ENCODE results near the gene ORMDL1. TPM values are rescaled to one million over a fixed set of nuclear protein-coding genes. Genes with fewer than 3 reads are reported as not detected.

ORMDL1 gene
- total and polyA plus RNA-seq, 8 donors: 20.2 to 121 (median 27.7) TPM

- TF ChIP-seq CTCF (IDR thresholded peaks at IDR 0.05): no peak
- intact Hi-C loops (cut with DNase I): no loop called here
- no peak for ATAC-seq
Observed at GRCh38 chr2:189726849-189727248, 57.3 kb downstream of the ORMDL1 start.

GRCh38 chr2:189726271-189726670 lies 57.9 kb downstream of the ORMDL1 start:
- ATAC-seq (no peak), DNase-seq (no peak), FAIRE-seq (no peak)
- Histone ChIP-seq H3K4me3 (no peak overlapping the region), H3K9me3 (no peaks in the 10 kb centered on the region), H3K27me3 (no peaks in the 10 kb centered on the region), H3K27ac (no peak overlapping the region), H3K36me3 (no peaks in the 10 kb centered on the region), H3K4me1 (no peaks in the 10 kb centered on the region)
- 88 to 90% methylated on average over 1 of the region's 1 CpG for WGBS, 2 donors
- intact Hi-C loops (cut with DNase I): no loop called here
- no peak for TF ChIP-seq CTCF (IDR thresholded peaks at IDR 0.05)

More at GRCh38 chr2:189726849-189727248, 57.3 kb downstream of the ORMDL1 start:
- H3K36me3 ChIP-seq: no peaks in the 10 kb centered on the region
- H3K27me3 ChIP-seq: no peaks in the 10 kb centered on the region
- no peaks in the 10 kb centered on the region for H3K9me3 ChIP-seq
- no peaks in the 10 kb centered on the region for H3K4me1 ChIP-seq
- no peak for DNase-seq
- FAIRE-seq: no peak
- H3K4me3 ChIP-seq: no peak overlapping the region
- H3K27ac ChIP-seq: no peak overlapping the region

- no peaks in the 10 kb centered on the region for H3K9me3 ChIP-seq
- H3K36me3 ChIP-seq: no peaks in the 10 kb centered on the region
- H3K4me1 ChIP-seq: no peaks in the 10 kb centered on the region
- no peaks in the 10 kb centered on the region for H3K27me3 ChIP-seq
- no peak for DNase-seq
- intact Hi-C loops (cut with DNase I): no loop called here
- H3K4me3 ChIP-seq: no peak overlapping the region
- no peak for ATAC-seq
- H3K27ac ChIP-seq: no peak overlapping the region
- TF ChIP-seq CTCF (IDR thresholded peaks at IDR 0.05): no peak
- FAIRE-seq: no peak
Observed at GRCh38 chr2:189723192-189723591, 60.9 kb downstream of the ORMDL1 start.

Other genes starting within 250 kb of the ORMDL1 start
- 10 to 100 TPM; 31.4 to 65.8 (median 43.2) TPM for gene SLC40A1, start 203.6 kb downstream of the ORMDL1 start, total RNA-seq
- 10 to 100 TPM; 14.0 to 26.8 TPM for gene SLC40A1, start 203.6 kb downstream of the ORMDL1 start, polyA plus RNA-seq
- 10 to 100 TPM; 12.6 to 16.2 (median 15.5) TPM for gene ASNSD1, start 122.9 kb downstream of the ORMDL1 start, total RNA-seq
- gene ASNSD1, start 122.9 kb downstream of the ORMDL1 start, polyA plus RNA-seq: 10 to 100 TPM; 14.0 to 22.8 TPM
- 1 to 10 TPM; 4.0 to 8.9 (median 6.3) TPM for gene ANKAR, start 109.7 kb downstream of the ORMDL1 start, total RNA-seq
- gene ANKAR, start 109.7 kb downstream of the ORMDL1 start, polyA plus RNA-seq: 1 to 10 TPM; 3.1 to 4.7 TPM
- gene OSGEPL1, start 21.5 kb downstream of the ORMDL1 start, total RNA-seq: 1 to 10 TPM; 1.2 to 3.2 (median 2.0) TPM
- gene OSGEPL1, start 21.5 kb downstream of the ORMDL1 start, polyA plus RNA-seq: 1 to 10 TPM; 1.7 to 2.8 TPM
- 10 to 100 TPM in 4 of 6 donors, 1 to 10 TPM in 2; 8.1 to 17.1 (median 12.2) TPM for gene PMS1, start 111 bp upstream of the ORMDL1 start, total RNA-seq
- 10 to 100 TPM; 10.5 to 10.6 TPM for gene PMS1, start 111 bp upstream of the ORMDL1 start, polyA plus RNA-seq